GM12801 (cell line): ENCODE data around the gene NFE2.

ENCODE experiments used
- TF ChIP-seq, protein P1 (sequence below): IDR thresholded peaks from one replicate; pipeline ENCODE4 v1.5.1; 2011; ENCODE audit warnings: control low read depth; ENCODE audit not compliant: insufficient read length; ENCODE audit errors: extremely low read depth

The NFE2 gene

GRCh38 chr12:54272214-54272613, 28.6 kb downstream of the NFE2 start:
- TF ChIP-seq, protein P1, sequence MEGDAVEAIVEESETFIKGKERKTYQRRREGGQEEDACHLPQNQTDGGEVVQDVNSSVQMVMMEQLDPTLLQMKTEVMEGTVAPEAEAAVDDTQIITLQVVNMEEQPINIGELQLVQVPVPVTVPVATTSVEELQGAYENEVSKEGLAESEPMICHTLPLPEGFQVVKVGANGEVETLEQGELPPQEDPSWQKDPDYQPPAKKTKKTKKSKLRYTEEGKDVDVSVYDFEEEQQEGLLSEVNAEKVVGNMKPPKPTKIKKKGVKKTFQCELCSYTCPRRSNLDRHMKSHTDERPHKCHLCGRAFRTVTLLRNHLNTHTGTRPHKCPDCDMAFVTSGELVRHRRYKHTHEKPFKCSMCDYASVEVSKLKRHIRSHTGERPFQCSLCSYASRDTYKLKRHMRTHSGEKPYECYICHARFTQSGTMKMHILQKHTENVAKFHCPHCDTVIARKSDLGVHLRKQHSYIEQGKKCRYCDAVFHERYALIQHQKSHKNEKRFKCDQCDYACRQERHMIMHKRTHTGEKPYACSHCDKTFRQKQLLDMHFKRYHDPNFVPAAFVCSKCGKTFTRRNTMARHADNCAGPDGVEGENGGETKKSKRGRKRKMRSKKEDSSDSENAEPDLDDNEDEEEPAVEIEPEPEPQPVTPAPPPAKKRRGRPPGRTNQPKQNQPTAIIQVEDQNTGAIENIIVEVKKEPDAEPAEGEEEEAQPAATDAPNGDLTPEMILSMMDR: no peak

DNA sequence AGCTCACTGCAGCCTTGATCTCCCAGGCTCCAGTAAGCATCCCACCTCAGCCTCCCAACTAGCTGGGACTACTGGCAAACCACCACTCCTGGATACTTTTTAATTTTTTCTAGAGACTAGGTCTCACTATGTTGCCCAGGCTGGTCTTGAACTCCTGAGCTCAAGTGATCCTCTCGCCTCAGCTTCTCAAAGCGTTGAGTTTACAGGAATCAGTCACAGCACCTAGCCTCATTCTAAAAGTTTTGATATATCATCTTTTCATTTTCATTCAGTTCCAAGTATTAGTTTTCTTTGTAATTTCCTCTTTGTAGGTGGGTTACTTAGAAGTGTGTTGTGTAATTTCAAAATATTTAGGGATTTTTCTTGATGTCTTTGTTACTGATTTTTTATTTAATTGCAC, 30.5 kb downstream of the NFE2 start:
- TF ChIP-seq, protein P1: no peak

- TF ChIP-seq, protein P1: no peak
Measured at GRCh38 chr12:54266852-54267251, 34.0 kb downstream of the NFE2 start.

GRCh38 chr12:54265364-54265812, 35.4 kb downstream of the NFE2 start:
- TF ChIP-seq, protein P1: no peak

DNA sequence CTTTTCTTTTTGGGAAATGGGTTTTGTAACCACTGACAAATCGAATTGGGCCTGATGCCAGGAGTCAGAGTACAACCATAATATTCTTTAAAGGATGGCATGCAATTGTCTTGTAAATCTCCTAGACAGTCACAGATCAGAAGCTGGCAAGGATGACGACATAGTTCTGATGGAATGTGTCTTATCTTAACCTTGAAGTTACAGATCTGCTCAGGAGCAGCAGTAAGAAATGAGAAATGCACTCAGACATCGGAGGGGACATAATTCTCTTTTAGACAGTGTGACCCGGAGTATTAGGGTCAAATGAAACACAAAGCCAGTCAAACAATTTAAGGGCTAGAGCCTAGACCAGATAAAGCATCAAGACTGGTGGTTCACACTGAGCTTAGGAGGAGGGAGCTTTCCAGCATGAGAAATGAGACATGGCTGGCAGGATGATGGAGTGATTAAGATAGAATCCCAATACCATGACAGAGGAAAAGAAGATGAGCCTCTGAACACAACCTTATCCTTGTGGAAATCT, 38.4 kb downstream of the NFE2 start:
- TF ChIP-seq, protein P1: no peak

- TF ChIP-seq, protein P1: no peak
Measured at GRCh38 chr12:54261815-54262402, 38.9 kb downstream of the NFE2 start.

DNA sequence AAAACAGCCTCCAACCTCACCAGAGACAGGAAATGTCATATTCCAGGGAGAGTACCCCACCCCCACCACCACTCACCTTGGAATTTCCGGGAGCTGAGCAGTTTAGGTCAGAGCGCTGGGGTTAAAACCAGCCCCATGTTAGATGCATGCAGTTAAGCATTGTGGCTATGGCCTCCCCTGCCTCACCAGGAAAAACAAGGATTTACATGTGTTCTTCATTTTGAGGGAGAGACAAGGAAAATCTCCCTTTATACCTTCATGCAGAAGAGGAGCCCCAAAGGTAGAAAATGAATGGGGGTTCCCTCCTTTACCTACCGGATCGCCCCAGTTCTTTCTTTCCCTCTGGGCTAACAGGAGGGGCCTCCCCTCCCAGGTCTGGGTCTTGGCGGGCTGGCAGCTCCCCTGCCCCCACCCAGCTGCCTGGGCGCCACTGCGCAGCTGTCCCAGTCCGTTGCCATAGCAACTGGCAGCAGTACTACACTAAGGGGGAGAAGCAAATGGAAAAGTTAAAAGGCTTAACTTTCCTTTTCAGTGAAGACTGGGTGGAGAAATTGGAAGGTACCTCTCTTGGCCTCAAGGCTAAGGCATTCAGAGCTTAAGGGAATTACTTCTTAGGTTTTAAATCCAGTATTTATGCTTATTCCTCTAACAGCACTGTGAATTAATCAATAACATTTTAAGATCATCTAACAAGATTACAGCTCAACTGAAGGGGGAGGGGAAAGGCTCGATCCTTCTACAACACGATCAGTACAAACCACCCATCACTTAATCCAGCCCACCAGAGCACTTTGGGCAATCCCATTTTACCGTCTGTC, 41.4 kb downstream of the NFE2 start:
- TF ChIP-seq, protein P1: no peak
